ENCODE measurements around the gene MYRFL.

DNA sequence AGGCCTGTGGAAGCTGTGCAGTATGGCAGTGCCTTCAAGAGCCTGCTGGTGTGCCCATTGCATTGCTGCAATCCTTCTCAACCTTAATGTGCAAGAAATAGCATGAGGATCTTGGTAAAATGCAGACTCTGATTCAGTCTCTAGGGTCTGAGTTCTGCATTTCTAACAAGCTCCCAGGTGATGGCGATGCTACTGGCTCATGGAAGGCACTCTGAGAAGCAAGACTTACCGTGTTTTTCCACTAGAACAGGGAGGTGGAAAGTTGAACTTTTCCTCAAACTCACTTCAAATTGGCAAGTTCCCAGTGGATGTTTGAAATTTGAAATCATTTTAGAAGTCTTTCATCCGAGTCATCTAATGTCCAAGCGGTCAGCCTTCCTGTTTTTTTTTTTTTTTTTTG is 55.5 kb downstream of the MYRFL start:
- peak; percentile 55 for TF ChIP-seq CTCF (conservative IDR thresholded peaks at IDR 0.05; ENCODE audit: low read length)
- TF ChIP-seq EZH2phosphoT487 (IDR thresholded peaks at IDR 0.05; ENCODE audit: borderline replicate concordance), result no peak
